GM19043 (cell line): ENCODE data around the gene RPL19.
"Not testable (repeated sequence)": the region's sequence is repeated elsewhere in the genome, so short reads cannot be mapped to it uniquely, and the experiment has no call there.

Experiments
- ATAC-seq: cut with Tn5 transposase; IDR thresholded peaks from one replicate; pipeline ENCODE4 v1.9.1; 2021; ENCODE audit warnings: low read depth; ENCODE audit not compliant: unreplicated experiment

RPL19 gene

GRCh38 chr17:39200070-39200879 is at the start of gene RPL19:
TSS of gene RPL19 (plus strand) at chr17:39200283. CDS start at chr17:39200345, 62 bp downstream.
- ATAC-seq: peak; percentile 63

GRCh38 chr17:39150795-39151149 is 49.3 kb upstream of the RPL19 start:
- ATAC-seq: no peak

DNA sequence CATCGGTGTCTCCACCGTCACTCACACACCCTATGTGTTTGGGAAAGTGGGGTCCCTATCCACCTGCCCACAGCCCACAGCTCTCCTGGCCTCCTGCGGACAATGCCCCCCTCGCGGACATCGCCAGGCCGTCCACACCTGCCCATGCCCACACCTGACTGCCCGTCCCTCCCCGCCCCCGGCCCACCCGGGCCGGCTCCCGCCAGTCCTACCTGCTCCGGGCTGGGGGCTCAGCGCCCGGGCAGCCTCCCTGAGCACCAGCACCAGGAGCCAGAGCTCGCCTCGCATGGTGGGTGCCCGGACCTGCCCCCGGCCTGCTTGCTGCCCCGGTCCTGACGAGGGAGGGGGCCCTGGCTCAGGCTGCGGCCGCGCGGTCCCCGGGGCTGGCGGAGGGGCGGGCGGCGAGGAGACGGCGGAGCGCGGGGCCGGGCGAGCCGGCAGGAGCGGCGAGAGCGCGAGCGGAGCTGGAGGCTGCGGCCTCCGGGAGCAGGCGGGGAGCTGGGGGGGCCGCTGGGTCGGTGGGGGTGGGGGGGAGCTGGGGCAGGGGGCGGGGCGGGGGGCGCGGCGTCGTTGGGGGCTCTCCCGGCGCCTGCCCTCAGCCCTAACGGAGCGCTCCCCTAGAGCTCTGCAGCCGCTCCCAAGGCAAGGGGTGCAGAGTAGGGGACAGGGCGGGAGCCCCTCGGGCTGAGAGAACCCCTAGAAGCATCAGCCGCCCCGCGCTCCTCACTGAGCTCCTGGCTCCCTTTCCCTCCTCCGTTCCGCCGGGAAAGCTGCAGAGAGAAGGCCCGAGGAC is 48.7 kb upstream of the RPL19 start, which contains the start of gene PLXDC1:
TSS of gene PLXDC1 (minus strand) at position 488 of the 793 bp plus-strand sequence. CDS start at position 288, 200 bp downstream.
- no peak for ATAC-seq

DNA sequence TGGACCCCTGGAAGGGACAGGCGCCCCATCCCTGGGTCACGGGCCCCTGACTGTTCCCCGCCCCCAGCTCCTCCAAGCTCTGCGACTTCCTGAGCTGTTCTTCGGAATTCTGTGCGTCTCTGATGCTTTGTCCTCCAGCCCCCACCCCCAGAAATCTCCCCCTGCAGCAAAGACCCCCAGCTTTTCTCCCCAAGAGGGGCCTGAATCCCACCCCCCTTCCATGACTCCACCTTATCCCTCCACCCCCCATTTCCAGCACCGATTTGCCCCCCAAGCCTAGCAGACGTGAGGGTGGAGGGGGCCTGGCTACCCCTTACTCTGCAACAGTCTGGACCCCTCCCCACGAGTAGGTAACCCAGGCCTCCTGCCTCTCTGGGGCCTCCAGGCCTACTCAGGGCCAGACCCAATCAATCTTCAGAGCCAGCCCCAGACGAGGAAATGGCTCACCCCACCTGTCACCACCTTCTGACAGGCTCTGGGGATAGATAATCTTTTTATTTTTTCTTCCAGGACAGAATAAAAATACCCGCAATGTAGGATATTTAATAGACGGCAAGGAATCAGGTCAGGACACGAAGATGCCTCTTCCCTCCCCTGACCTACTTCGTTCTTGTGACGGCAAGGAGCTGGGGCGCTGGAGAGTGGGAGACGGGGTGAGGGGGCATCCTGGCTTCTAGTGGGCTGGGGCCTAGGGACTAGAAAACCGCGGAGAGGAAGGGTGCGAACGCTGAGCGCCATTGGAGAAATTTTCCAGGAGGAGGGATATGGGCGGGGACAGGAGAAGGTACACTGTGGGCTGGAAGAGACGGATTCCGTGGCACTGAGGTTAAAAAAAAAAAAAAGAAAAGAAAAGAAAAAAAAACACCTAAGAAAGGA is 47.9 kb upstream of the RPL19 start:
- ATAC-seq: no peak

- no peak for ATAC-seq
These were observed 46.5 kb upstream of the RPL19 start for GRCh38 chr17:39153599-39154051.

- ATAC-seq: no peak
These were observed 44.4 kb upstream of the RPL19 start for GRCh38 chr17:39155654-39156053.

DNA sequence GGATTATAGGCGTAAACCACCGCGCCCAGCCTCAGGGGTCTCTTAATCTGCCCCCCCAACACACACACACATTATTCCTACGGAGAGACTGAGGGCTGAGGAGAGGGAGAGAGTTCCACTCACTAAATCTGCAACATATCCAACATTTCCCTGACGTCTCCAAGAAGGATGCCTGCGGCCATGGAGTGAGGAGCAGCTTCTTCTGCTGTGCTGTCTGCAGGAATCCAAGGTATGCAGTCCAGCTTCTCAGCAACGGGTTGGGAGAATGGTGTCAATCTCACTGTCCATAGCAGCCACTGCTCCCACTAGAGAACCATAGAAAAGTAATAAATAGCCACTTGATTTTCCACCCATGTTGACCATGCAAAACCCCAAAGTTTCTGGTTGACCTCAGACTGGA is 43.6 kb upstream of the RPL19 start:
- ATAC-seq: no peak

DNA sequence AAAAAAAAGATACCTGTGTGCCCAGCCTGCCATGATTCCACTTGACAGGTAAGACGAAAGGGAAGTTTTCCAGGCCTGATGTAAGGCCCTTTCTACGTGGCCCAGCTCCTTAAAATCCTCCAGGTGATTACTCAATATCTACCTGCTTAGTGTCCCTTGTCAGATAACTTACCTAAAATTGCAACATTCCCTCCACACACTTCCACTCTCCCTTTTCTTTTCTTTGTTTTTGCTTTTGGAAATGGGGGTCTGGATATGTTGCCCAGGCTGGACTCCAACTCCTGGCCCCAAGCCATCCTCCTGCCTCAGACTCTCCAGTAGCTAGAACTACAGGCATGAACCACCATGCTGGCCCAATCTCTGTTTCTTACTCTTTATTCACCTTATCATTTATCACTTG is 41.5 kb upstream of the RPL19 start:
- no peak for ATAC-seq

DNA sequence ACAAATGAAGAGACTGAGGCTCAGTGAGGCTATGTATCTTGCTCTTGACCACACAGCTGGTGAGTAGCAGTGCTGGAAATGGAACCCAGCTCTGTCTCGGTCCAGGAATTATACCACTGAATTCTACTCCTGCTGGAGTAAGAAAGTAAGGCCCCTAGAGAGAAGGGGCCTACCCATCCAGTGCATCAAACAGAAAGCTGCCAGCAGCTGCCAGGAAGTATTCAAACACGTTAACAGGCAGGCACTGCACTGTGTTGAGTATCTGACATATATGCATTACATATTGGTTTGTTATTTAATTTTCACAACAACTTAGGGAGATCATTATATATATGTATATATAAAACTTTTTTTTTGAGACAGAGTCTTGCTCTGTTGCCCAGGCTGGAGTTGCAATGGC is 38.1 kb upstream of the RPL19 start:
- ATAC-seq: no peak

DNA sequence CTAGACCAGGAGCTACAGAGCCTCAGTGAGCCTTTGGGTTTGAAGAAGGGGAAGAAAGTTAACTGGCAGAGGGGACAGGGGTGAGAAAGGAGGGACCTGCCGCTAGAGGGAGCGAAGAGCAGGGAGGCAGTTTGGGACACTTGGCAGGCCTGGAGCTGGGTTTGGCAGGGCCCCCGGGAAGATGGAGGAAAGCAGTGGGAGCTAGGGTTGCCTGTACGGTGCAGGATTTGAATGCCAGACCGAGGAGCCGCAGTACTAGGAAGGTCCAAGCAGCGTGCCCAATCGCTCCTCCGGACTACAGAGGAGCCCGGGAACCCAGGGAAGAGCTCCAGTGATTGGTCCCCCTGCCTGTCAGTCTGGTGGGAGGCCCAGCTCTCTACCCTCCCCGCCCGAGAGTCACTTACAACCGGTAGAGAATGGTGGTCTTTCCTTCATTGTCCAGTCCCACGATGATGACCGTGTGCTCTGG is 35.4 kb upstream of the RPL19 start:
- no peak for ATAC-seq

DNA sequence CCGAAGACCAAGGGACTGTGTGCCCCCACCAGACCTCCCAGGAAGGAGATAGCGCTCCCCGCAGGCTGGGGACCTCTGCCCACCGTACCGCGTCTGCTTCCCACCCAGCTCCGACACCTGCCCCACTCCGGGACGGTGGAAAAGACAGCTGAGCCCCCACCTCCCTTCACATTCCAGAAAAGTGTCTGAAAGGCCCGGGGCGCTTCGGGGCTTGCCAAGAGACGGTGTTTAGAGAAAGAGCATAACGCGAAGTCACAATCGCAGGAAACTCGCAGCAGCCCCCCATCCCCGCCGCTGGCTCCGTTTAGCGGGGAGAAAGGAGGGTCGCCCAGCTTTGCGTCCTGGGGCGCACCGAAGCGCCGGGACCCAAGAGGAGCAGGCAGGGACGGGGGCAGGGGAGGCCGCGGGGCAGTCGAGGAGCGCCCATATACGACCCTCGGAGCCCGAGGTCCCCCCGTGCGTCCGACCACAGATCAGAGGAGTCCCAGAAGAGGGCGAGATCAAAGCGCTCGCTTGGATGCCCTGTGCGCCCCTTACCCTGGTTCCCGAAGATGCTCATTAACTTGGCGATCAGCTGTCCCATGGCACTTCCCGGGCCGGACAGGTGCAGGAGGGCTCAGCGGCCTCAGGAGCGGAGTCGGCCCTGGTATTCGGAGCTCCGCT is 34.8 kb upstream of the RPL19 start:
- no peak for ATAC-seq

DNA sequence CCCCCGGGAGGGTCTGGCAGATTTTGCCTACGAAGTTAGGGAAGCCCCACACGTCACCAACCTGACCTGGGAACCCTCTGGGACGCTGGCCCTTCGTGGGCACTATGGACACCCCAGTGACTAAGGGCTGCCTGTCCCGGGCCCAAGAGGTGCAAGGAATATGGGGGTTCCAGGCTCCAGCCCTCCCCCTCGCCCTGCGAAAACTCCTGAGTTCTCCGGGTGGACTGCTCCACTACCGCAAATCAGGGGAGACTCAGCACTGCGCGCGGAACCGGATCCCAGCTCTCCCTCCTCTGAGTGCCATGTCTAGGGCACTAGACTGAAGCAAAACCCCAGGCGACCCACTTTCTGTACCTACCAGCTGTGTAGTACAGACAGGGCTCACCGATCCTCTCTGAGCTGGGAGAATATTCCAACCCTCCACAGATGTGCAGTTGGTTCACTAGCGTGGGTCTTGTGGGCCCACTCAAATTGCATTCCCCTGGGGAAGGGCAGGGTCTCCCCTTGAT is 34.2 kb upstream of the RPL19 start, which contains the start of gene ARL5C:
TSS of gene ARL5C (minus strand) at position 321 of the 509 bp plus-strand sequence. CDS start 401 bp downstream, outside the sequence.
- ATAC-seq: no peak

DNA sequence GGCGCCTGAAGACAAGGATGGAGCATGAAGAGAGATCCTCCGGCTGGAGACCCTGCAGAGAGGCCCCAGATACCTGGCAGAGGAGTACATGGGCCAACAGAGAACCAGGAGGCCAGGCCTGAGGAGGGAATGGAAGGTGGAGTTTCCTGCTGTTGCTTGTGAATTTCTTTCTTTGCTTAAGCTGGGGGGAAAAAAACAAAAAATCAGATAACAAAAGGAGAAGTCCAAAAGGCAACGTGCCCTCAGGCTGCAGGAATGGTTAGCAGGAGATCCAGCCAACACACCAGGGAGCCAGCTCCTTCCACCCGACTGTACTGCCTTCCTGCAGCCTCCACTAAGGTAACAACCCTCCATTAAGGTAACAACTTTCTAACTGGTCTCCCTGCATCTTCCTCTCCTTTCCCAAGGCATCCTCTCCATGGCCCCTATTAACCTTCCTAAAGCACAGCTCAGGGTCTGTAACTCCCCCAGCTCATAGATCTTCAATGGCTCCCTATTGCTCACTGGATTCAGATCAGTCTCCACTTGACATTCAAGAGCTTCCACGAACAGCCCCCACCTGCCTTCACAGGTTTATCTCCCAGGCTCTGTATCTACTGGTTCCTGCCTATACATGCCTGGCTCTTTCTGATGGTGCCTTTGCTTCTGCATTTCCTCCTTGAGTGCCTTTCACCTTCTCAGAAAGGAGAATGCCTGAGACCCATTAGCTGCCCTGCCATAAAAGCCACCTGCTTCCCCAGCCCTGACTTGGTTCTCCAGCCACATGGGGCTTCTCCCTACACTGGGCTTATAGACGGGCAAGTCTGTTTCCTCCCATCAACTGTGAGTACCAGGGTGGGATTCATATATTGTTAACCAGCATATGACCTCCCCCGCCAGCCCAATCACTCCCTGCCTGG is 33.4 kb upstream of the RPL19 start:
- ATAC-seq: no peak

DNA sequence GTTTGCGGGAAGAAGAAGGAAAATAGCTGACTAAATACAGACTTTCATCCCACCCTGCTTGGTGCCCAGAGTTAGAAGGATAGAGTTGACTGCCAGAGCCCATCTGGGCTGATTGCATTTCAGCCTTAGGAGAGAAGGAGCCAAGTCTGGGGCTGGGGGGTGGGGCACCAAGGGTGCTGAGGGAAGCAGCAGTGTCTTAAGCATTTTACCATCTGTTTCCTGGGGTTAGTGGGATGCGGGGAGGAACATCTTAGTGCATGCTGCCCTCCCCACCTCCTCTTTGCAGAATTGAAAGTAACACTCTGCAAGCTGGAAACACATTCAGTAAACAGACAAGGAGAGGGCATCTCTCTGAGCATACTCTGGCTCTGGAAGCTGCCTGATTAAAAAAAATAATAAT is 32.6 kb upstream of the RPL19 start:
- ATAC-seq: no peak

DNA sequence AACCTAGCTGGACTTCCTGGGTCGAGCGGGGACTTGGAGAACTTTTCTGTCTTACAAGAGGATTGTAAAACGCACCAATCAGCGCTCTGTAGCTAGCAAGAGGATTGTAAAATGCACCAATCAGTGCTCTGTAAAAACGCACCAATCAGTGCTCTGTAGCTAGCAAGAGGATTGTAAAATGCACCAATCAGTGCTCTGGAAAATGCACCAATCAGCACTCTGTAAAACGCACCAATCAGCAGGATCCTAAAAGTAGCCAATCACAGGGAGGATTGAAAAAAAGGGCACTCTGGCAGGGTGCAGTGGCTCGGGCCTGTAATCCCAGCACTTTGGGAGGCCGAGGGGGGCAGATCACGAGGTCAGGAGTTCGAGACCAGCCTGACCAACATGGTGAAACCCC is 31.6 kb upstream of the RPL19 start:
- ATAC-seq: not testable (repeated sequence)

- no peak for ATAC-seq
These were observed 31.0 kb upstream of the RPL19 start for GRCh38 chr17:39169101-39169500.

- no peak for ATAC-seq
These were observed 30.6 kb upstream of the RPL19 start for GRCh38 chr17:39169518-39169917.

- ATAC-seq: no peak
These were observed 30.0 kb upstream of the RPL19 start for GRCh38 chr17:39170109-39170508.

- ATAC-seq: no peak
These were observed 29.5 kb upstream of the RPL19 start for GRCh38 chr17:39170558-39170957.
